Fibroblast of lung (primary cell): Measurements from ENCODE around the gene GRB10. TPM values are rescaled to one million over a fixed set of nuclear protein-coding genes. Genes with fewer than 3 reads are reported as not detected.

Source experiments
- DNase-seq, 2 donors: peaks; one replicate each; pipeline versions ENCODE4 v3.0.0 to v3.0.0-alpha.2; 2010; ENCODE audit warnings: low read depth in 2 of 2
- H2AFZ ChIP-seq: 2 replicates; pipeline ENCODE4 v1.5.1; 2012; ENCODE audit warnings: low read length, control low read depth, inconsistent platforms
- H3K27ac ChIP-seq: 2 replicates; pipeline ENCODE4 v1.5.1; 2011; ENCODE audit warnings: low read length, control low read depth; ENCODE audit not compliant: insufficient read depth
- H3K27me3 ChIP-seq: 2 replicates; pipeline ENCODE4 v1.5.1; 2011; ENCODE audit warnings: mild to moderate bottlenecking, low read length; ENCODE audit not compliant: control insufficient read depth, insufficient read depth
- H3K36me3 ChIP-seq: 2 replicates; pipeline ENCODE4 v1.5.1; 2011; ENCODE audit warnings: low read length; ENCODE audit not compliant: control insufficient read depth, insufficient read depth
- H3K4me1 ChIP-seq: 2 replicates; pipeline ENCODE4 v1.5.1; 2011; ENCODE audit warnings: low read length; ENCODE audit not compliant: control insufficient read depth, insufficient read depth; ENCODE audit errors: extremely low read depth
- H3K4me2 ChIP-seq: 2 replicates; pipeline ENCODE4 v1.5.1; 2011; ENCODE audit warnings: low read length, control low read depth; ENCODE audit not compliant: insufficient read depth; ENCODE audit errors: extremely low read depth
- H3K4me3 ChIP-seq, 4 experiments: fragments of 200-600 bp in 1 of 4; sonication (generic) in 1 of 4; replicated peaks in 1 of 4; 2 replicates each; pipeline ENCODE4 v1.5.1; 2011 to 2016; ENCODE audit warnings: low read length in 4 of 4, low read depth in 3 of 4, mild to moderate bottlenecking in 3 of 4, control low read depth in 2 of 4, inconsistent platforms in 1 of 4, mixed read lengths in 1 of 4; ENCODE audit not compliant: insufficient read depth in 1 of 4; ENCODE audit errors: control extremely low read depth in 1 of 4
- H3K79me2 ChIP-seq: 2 replicates; pipeline ENCODE4 v1.5.1; 2012; ENCODE audit warnings: mild to moderate bottlenecking, low read length, inconsistent platforms; ENCODE audit not compliant: control insufficient read depth, insufficient read depth
- H3K9ac ChIP-seq: 2 replicates; pipeline ENCODE4 v1.5.1; 2011; ENCODE audit warnings: mild to moderate bottlenecking, low read length, control low read depth; ENCODE audit not compliant: insufficient read depth
- H3K9me3 ChIP-seq: 2 replicates; pipeline ENCODE4 v1.5.1; 2012; ENCODE audit warnings: low read depth, low read length; ENCODE audit not compliant: control insufficient read depth, insufficient read depth
- H4K20me1 ChIP-seq: 2 replicates; pipeline ENCODE4 v1.5.1; 2011; ENCODE audit warnings: low read length; ENCODE audit not compliant: control insufficient read depth, insufficient read depth; ENCODE audit errors: extremely low read depth
- EZH2 ChIP-seq: IDR thresholded peaks from 2 replicates; pipeline ENCODE4 v1.5.1; 2012; ENCODE audit warnings: low read length, control low read depth, mild to moderate bottlenecking; ENCODE audit errors: missing control alignments
- polyA plus RNA-seq, 2 donors: library from polyadenylated mRNA; depleted of rRNA in 1 of 2; stranded (reverse) in 1 of 2; unstranded in 1 of 2; fragments of >200 nt; gene quantifications; 2 replicates each; pipeline ENCODE4 v1.2.1, GENCODE V29; 2011 to 2012; ENCODE audit warnings: missing spikeins in 1 of 2
- total RNA-seq: library from RNA; depleted of rRNA; stranded (reverse); fragments of >200 nt; gene quantifications from 2 replicates; pipeline ENCODE4 v1.2.1, GENCODE V29; 2014
- TF ChIP-seq, protein P1 (sequence below), 2 donors: IDR thresholded peaks in 1 of 2; conservative IDR thresholded peaks in 1 of 2; 1 replicate in 1 of 2; 2 replicates in 1 of 2; pipeline ENCODE4 v1.5.1; 2011 to 2012; ENCODE audit warnings: low read length in 2 of 2, control low read depth in 1 of 2, inconsistent platforms in 1 of 2, low read depth in 1 of 2, mild to moderate bottlenecking in 1 of 2

Gene GRB10
- total and polyA plus RNA-seq, 2 donors (not counting 1 experiment from before 2014, with no cell fraction given) = 11.1 to 64.1 TPM

DNA sequence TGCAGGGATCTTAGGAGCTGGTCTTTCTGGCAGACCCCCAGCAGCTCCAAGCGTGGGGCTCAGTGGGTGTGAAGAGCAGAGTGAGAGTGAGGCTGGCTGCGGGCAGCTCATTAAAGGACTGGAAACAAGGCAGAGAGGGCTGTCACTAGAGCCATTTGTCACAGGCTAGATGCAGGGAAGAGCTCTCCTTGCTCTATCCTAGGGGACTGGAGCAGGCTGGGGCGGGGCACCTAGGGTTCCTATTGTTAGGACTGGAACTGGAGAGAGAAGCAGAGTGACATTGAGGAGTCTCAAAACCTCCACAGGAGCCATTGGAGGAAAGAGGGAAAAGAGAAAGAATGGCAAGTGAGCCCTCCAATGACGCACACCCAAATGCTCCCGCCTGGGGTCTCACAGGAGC lies 216.7 kb downstream of the GRB10 start:
- H3K4me2 ChIP-seq = no peak overlapping the region
- no peak for TF ChIP-seq EZH2
- TF ChIP-seq, protein P1, sequence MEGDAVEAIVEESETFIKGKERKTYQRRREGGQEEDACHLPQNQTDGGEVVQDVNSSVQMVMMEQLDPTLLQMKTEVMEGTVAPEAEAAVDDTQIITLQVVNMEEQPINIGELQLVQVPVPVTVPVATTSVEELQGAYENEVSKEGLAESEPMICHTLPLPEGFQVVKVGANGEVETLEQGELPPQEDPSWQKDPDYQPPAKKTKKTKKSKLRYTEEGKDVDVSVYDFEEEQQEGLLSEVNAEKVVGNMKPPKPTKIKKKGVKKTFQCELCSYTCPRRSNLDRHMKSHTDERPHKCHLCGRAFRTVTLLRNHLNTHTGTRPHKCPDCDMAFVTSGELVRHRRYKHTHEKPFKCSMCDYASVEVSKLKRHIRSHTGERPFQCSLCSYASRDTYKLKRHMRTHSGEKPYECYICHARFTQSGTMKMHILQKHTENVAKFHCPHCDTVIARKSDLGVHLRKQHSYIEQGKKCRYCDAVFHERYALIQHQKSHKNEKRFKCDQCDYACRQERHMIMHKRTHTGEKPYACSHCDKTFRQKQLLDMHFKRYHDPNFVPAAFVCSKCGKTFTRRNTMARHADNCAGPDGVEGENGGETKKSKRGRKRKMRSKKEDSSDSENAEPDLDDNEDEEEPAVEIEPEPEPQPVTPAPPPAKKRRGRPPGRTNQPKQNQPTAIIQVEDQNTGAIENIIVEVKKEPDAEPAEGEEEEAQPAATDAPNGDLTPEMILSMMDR (conservative IDR thresholded peaks at IDR 0.05 in 1 of 2, IDR thresholded peaks at IDR 0.05 in 1 of 2; ENCODE audit: low read depth in 1 of 2, low read length in 2 of 2) = no peak
- peaks cover 10% of the 10 kb centered on the region for H3K27me3 ChIP-seq
- no peaks in the 10 kb centered on the region for H3K36me3 ChIP-seq
- no peak overlapping the region for H3K27ac ChIP-seq
- no peak for DNase-seq
- H2AFZ ChIP-seq = no peak overlapping the region
- no peaks in the 10 kb centered on the region for H3K79me2 ChIP-seq
- H3K4me1 ChIP-seq = no peaks in the 10 kb centered on the region
- H3K9ac ChIP-seq = no peak overlapping the region
- H3K9me3 ChIP-seq = no peaks in the 10 kb centered on the region
- no peak overlapping the region for H3K4me3 ChIP-seq
- no peaks in the 10 kb centered on the region for H4K20me1 ChIP-seq

DNA sequence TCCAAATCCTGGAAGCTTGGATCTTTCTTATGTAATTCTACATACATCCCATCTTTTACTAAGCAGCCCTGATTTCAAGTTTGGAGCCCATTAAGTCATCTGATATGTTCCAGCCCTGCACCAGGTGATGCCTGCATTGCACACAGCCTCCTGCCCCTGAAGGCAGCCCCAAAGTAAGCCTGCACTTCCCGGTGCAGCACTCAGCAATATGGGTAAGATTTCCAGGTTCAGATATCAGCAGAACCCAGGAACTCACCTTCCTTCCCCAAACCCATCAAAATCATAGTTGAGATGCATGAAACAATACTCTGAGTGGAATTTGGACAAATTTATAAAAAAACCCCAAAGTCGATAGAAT lies 217.2 kb downstream of the GRB10 start:
- H3K9ac ChIP-seq = no peak overlapping the region
- no peak overlapping the region for H3K27ac ChIP-seq
- H3K4me2 ChIP-seq = no peak overlapping the region
- no peaks in the 10 kb centered on the region for H3K36me3 ChIP-seq
- no peak overlapping the region for H3K4me3 ChIP-seq
- no peaks in the 10 kb centered on the region for H4K20me1 ChIP-seq
- no peaks in the 10 kb centered on the region for H3K4me1 ChIP-seq
- DNase-seq = no peak
- no peaks in the 10 kb centered on the region for H3K9me3 ChIP-seq
- H3K79me2 ChIP-seq = no peaks in the 10 kb centered on the region
- TF ChIP-seq, protein P1 (conservative IDR thresholded peaks at IDR 0.05 in 1 of 2, IDR thresholded peaks at IDR 0.05 in 1 of 2; ENCODE audit: low read depth in 1 of 2, low read length in 2 of 2) = no peak
- no peak for TF ChIP-seq EZH2
- peaks cover 10% of the 10 kb centered on the region for H3K27me3 ChIP-seq
- H2AFZ ChIP-seq = no peak overlapping the region

DNA sequence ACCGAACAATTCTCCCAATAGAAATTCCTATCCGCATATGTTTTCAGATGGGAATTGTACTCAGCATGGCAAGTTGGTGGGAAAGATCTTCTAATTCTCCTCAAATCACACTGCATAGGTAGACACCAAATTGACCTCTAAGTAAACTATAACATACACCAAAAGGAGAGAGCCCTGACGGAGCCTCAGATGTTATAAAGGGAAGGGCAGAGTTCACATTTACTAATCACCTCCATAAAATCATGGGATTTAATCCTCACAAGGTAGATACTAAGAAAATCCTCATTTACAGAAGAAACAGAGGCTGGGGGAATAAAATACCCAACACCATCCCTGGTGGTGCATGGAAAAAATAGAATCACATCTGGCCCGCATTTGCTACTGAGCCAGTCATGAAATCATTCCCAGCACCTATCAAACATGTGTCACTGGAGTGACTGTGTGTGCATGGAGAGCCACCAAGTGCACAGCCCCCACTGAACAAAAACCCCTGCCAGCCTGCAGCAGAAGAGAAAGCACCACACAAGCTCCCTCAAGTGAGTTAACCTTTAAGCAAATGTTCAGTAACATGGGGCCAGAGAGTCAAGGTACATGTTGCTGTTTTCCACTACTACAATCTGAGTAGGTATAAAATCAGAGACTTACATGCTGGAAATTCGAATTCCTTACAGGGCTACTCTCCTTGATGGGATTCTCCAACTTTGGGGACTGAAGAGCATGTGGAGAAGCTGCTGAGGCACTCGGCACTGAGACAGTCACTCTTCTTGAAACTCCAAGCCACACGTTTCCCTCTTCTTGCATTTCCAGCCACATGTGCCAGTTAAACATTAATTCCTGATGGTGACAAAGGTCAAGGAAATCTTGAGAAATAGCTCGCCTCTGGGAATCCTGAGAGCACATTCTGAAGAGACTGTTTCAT lies 217.8 kb downstream of the GRB10 start, which contains the start of gene DDC:
Gene DDC, minus strand, starts transcription at position 766 of the 919 bp plus-strand sequence. CDS start 21,320 bp downstream, outside the sequence.
- Histone ChIP-seq H3K4me1 (no peaks in the 10 kb centered on the region), H3K79me2 (no peaks in the 10 kb centered on the region), H3K36me3 (no peaks in the 10 kb centered on the region), H3K4me2 (no peak within 1 kb of the TSS), H3K27ac (no peak within 1 kb of the TSS), H3K27me3 (peaks cover 10% of the 10 kb centered on the region), H3K9ac (no peak within 1 kb of the TSS), H4K20me1 (no peaks in the 10 kb centered on the region), H2AFZ (no peak within 1 kb of the TSS), H3K9me3 (no peaks in the 10 kb centered on the region), H3K4me3 (no peak within 1 kb of the TSS)
- TF ChIP-seq, protein P1 (conservative IDR thresholded peaks at IDR 0.05 in 1 of 2, IDR thresholded peaks at IDR 0.05 in 1 of 2; ENCODE audit: low read depth in 1 of 2, low read length in 2 of 2) = no peak
- no peak for TF ChIP-seq EZH2
- no peak for DNase-seq
